A673 (cell line): Measurements from ENCODE around the gene PHIP. TPM values are rescaled to one million over a fixed set of nuclear protein-coding genes. Genes with fewer than 3 reads are reported as not detected.

ENCODE experiments used
- Bru-seq: library from RNA; stranded (reverse); fragments of 400-500 nt; gene quantifications from one replicate; lab custom pipeline; 2021; lab: Mats Ljungman, UMichigan
- BruChase-seq, 2 experiments: library from RNA; stranded (reverse); fragments of 400-500 nt; gene quantifications; one replicate each; lab custom pipeline; 2021; lab: Mats Ljungman, UMichigan
- BruUV-seq: library from RNA; stranded (reverse); fragments of 400-500 nt; replicated peaks from 2 replicates; lab custom pipeline; 2021; lab: Mats Ljungman, UMichigan
- CTCF ChIA-PET: fragments of 300-600 bp; sonication (Branson Sonifier 250); formaldehyde crosslinking; loops from one replicate; lab custom pipeline; 2022; ENCODE audit warnings: antibody characterized with exemption; lab: Charles Lee
- POLR2A ChIA-PET: fragments of 300-600 bp; sonication (Branson Sonifier 250); formaldehyde crosslinking; loops from one replicate; lab custom pipeline; 2022; ENCODE audit warnings: antibody characterized with exemption; ENCODE audit not compliant: low non-redundant PET; lab: Charles Lee
- DNase-seq: peaks from one replicate; pipeline ENCODE4 v3.0.0-alpha.2; 2015; ENCODE audit warnings: low spot score
- H3K27ac ChIP-seq: fragments of 200-600 bp; sonication (generic); 2 replicates; pipeline ENCODE4 v1.5.1; 2016; ENCODE audit warnings: mixed run types, low read depth, mild to moderate bottlenecking, mixed read lengths, antibody characterized with exemption, low read length; ENCODE audit not compliant: poor library complexity, severe bottlenecking
- H3K27me3 ChIP-seq: fragments of 200-600 bp; sonication (generic); replicated peaks from 2 replicates; pipeline ENCODE4 v1.6.1; 2017; ENCODE audit warnings: mixed run types, low read depth, mild to moderate bottlenecking, mixed read lengths, antibody characterized with exemption, low read length; ENCODE audit not compliant: insufficient read depth, poor library complexity
- H3K36me3 ChIP-seq: fragments of 200-600 bp; sonication (generic); 2 replicates; pipeline ENCODE4 v1.6.1; 2016; ENCODE audit warnings: mixed run types, mild to moderate bottlenecking, mixed read lengths, antibody characterized with exemption, low read length; ENCODE audit not compliant: insufficient read depth, poor library complexity, severe bottlenecking
- H3K4me1 ChIP-seq: fragments of 200-600 bp; sonication (generic); 2 replicates; pipeline ENCODE4 v1.6.1; 2017; ENCODE audit warnings: mixed run types, mild to moderate bottlenecking, mixed read lengths, antibody characterized with exemption, low read length; ENCODE audit not compliant: insufficient read depth, poor library complexity, severe bottlenecking
- H3K4me3 ChIP-seq: fragments of 200-600 bp; sonication (generic); 2 replicates; pipeline ENCODE4 v1.5.1; 2016; ENCODE audit warnings: low read depth, mixed run types, mild to moderate bottlenecking, mixed read lengths, low read length; ENCODE audit not compliant: poor library complexity, severe bottlenecking
- H3K9me3 ChIP-seq: fragments of 200-600 bp; sonication (generic); 2 replicates; pipeline ENCODE4 v1.6.1; 2016; ENCODE audit warnings: mixed run types, low read depth, mild to moderate bottlenecking, mixed read lengths, antibody characterized with exemption, low read length; ENCODE audit not compliant: poor library complexity, severe bottlenecking
- CTCF ChIP-seq: fragments of 300-800, 200-600 bp; sonication (generic); conservative IDR thresholded peaks from 2 replicates; pipeline ENCODE4 v1.5.1; 2017; ENCODE audit warnings: low read depth, mild to moderate bottlenecking, antibody characterized with exemption, low read length, moderate library complexity, mixed read lengths
- EZH2 ChIP-seq: fragments of 200-600 bp; sonication (generic); IDR thresholded peaks from 2 replicates; pipeline ENCODE4 v1.6.1; 2017; ENCODE audit warnings: borderline replicate concordance, low read depth, mild to moderate bottlenecking, mixed read lengths, antibody characterized with exemption, low read length; ENCODE audit not compliant: poor library complexity, severe bottlenecking
- intact Hi-C: fragments of 100-400 bp; cut with micrococcal nuclease; formaldehyde crosslinking; loops from one replicate; pipeline ENCODE4 v1.10.0; 2022; ENCODE audit not compliant: unreplicated experiment
- long read RNA-seq: library from polyadenylated mRNA; stranded (forward); transcript quantifications from one replicate; pipeline ENCODE4 v2.0.0, GENCODE V29; 2022
- total RNA-seq: library from RNA; stranded (reverse); gene quantifications from 2 replicates; pipeline ENCODE4 v1.2.3, GENCODE V29; 2021

Gene PHIP
- total RNA-seq: 42.5 and 45.1 TPM in 2 replicates
- Bru-seq, nascent RNA: percentile 97 among the genes with signal in this experiment
- BruChase-seq, experiment 1, labeled RNA remaining after a 2-hour chase: percentile 93 among the genes with signal in this experiment
- BruChase-seq, experiment 2, labeled RNA remaining after a 6-hour chase: percentile 86 among the genes with signal in this experiment
- long read RNA-seq, full-length matches to known transcripts: 20 of 58 reads
- long read RNA-seq, partial matches to known transcripts: 23 of 58 reads
- long read RNA-seq, other reads (novel, unspliced or antisense): 15 of 58 reads

- Histone ChIP-seq H3K9me3 (no peaks in the 10 kb centered on the region), H3K27ac (peak within 1 kb of the TSS; percentile 98), H3K4me3 (peak within 1 kb of the TSS; percentile 81), H3K4me1 (peaks cover 30% of the 10 kb centered on the region), H3K27me3 (no peaks in the 10 kb centered on the region), H3K36me3 (no peaks in the 10 kb centered on the region)
- intact Hi-C loops: loop anchor here (1.0 kb wide), 2 partner anchors 156 to 459 kb away; partner anchors contain the start of genes HMGN3 and LCA5
- POLR2A ChIA-PET: interaction anchor here (0.6 kb wide), 1 partner anchor 212 kb away, joined by 4 read pairs; no protein-coding TSS in a partner anchor
- BruUV-seq: no TSS peak
- TF ChIP-seq EZH2: no peak
- DNase-seq: peak; percentile 96
- CTCF ChIA-PET: interaction anchor here (0.7 kb wide), 1 partner anchor 224 kb away, joined by 7 read pairs; no protein-coding TSS in a partner anchor
Measured at GRCh38 chr6:79078075-79078969, at the start of gene PHIP. TSS of gene PHIP (minus strand) at chr6:79078254. CDS start at chr6:79078068, 186 bp downstream.

- Histone ChIP-seq H3K4me1 (no peaks in the 10 kb centered on the region), H3K27me3 (no peaks in the 10 kb centered on the region), H3K27ac (no peak overlapping the region), H3K9me3 (no peaks in the 10 kb centered on the region), H3K4me3 (no peak overlapping the region), H3K36me3 (no peaks in the 10 kb centered on the region)
- ChIA-PET CTCF (no interaction called here), POLR2A (no interaction called here)
- intact Hi-C loops: no loop called here
- no peak for DNase-seq
- TF ChIP-seq CTCF (0 out of 2 replicates have a peak, but pooled peaks have one; percentile 15), EZH2 (no peak)
- BruUV-seq: no TSS peak
Measured at GRCh38 chr6:79127660-79128059, 49.6 kb upstream of the PHIP start.

- no peak for TF ChIP-seq CTCF
- no peak for TF ChIP-seq EZH2
- no peak overlapping the region for H3K4me3 ChIP-seq
- H3K27ac ChIP-seq: no peak overlapping the region
- DNase-seq: no peak
- no peaks in the 10 kb centered on the region for H3K27me3 ChIP-seq
- no peaks in the 10 kb centered on the region for H3K36me3 ChIP-seq
- intact Hi-C loops: no loop called here
- ChIA-PET POLR2A (no interaction called here), CTCF (no interaction called here)
- H3K9me3 ChIP-seq: no peaks in the 10 kb centered on the region
- no TSS peak for BruUV-seq
- H3K4me1 ChIP-seq: no peaks in the 10 kb centered on the region
Measured at GRCh38 chr6:79119217-79119616, 41.2 kb upstream of the PHIP start.
